Panc1 (cell line): ENCODE measurements around the gene POLR3K.

Source experiments
- POLR2AphosphoS5 ChIP-seq: IDR thresholded peaks from 2 replicates; pipeline ENCODE4 v1.6.1; 2012; ENCODE audit warnings: mild to moderate bottlenecking, low read depth, low read length, moderate library complexity
- SIN3A ChIP-seq: IDR thresholded peaks from 2 replicates; pipeline ENCODE4 v1.6.1; 2012; ENCODE audit warnings: low read depth, mild to moderate bottlenecking, low read length, moderate library complexity, borderline replicate concordance; ENCODE audit not compliant: insufficient read depth
- TCF7L2 ChIP-seq: IDR thresholded peaks from 2 replicates; pipeline ENCODE4 v1.6.1; 2011; ENCODE audit warnings: mild to moderate bottlenecking, low read depth, low read length, inconsistent platforms
- TF ChIP-seq, protein P1 (sequence below): fragments of 450-650 bp; IDR thresholded peaks from 2 replicates; pipeline ENCODE4 v1.5.1; 2017; ENCODE audit warnings: mild to moderate bottlenecking
- TF ChIP-seq, protein P2 (sequence below), 2 experiments: IDR thresholded peaks; 2 replicates each; pipeline ENCODE4 v1.6.1; 2011 to 2012; ENCODE audit warnings: low read depth in 2 of 2, control low read depth in 1 of 2, low read length in 1 of 2, mild to moderate bottlenecking in 1 of 2, moderate library complexity in 1 of 2; ENCODE audit not compliant: insufficient read depth in 1 of 2

DNA sequence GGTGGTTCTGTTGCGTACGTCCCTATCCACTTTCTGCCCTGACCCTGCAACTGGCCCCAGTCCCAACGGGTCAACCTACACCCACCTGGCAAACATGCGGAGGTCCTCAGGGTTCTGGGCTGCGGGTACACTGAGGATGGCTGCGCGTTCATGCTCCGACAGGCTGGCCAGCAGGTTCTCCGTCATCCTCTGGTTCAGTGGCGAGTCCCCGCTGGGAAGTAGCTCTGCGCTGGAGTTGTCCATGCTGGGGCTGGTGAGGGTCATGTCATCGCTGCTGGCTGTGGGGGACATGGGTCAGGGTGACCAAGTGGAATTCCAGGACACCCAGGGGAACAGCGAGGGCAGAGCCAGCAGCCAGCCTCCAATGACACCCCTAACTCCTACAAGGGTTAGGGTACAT, 35.2 kb upstream of the POLR3K start:
- TF ChIP-seq, protein P1, sequence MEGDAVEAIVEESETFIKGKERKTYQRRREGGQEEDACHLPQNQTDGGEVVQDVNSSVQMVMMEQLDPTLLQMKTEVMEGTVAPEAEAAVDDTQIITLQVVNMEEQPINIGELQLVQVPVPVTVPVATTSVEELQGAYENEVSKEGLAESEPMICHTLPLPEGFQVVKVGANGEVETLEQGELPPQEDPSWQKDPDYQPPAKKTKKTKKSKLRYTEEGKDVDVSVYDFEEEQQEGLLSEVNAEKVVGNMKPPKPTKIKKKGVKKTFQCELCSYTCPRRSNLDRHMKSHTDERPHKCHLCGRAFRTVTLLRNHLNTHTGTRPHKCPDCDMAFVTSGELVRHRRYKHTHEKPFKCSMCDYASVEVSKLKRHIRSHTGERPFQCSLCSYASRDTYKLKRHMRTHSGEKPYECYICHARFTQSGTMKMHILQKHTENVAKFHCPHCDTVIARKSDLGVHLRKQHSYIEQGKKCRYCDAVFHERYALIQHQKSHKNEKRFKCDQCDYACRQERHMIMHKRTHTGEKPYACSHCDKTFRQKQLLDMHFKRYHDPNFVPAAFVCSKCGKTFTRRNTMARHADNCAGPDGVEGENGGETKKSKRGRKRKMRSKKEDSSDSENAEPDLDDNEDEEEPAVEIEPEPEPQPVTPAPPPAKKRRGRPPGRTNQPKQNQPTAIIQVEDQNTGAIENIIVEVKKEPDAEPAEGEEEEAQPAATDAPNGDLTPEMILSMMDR = no peak
- TF ChIP-seq, protein P2, sequence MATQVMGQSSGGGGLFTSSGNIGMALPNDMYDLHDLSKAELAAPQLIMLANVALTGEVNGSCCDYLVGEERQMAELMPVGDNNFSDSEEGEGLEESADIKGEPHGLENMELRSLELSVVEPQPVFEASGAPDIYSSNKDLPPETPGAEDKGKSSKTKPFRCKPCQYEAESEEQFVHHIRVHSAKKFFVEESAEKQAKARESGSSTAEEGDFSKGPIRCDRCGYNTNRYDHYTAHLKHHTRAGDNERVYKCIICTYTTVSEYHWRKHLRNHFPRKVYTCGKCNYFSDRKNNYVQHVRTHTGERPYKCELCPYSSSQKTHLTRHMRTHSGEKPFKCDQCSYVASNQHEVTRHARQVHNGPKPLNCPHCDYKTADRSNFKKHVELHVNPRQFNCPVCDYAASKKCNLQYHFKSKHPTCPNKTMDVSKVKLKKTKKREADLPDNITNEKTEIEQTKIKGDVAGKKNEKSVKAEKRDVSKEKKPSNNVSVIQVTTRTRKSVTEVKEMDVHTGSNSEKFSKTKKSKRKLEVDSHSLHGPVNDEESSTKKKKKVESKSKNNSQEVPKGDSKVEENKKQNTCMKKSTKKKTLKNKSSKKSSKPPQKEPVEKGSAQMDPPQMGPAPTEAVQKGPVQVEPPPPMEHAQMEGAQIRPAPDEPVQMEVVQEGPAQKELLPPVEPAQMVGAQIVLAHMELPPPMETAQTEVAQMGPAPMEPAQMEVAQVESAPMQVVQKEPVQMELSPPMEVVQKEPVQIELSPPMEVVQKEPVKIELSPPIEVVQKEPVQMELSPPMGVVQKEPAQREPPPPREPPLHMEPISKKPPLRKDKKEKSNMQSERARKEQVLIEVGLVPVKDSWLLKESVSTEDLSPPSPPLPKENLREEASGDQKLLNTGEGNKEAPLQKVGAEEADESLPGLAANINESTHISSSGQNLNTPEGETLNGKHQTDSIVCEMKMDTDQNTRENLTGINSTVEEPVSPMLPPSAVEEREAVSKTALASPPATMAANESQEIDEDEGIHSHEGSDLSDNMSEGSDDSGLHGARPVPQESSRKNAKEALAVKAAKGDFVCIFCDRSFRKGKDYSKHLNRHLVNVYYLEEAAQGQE (IDR thresholded peaks at IDR 0.05; ENCODE audit: insufficient read depth in 1 of 2, low read depth in 2 of 2, low read length in 1 of 2) = no peak
- no peak for TF ChIP-seq POLR2AphosphoS5
- TF ChIP-seq TCF7L2 = no peak
- TF ChIP-seq SIN3A = no peak
